Measurements from ENCODE around the gene NEDD4L.

DNA sequence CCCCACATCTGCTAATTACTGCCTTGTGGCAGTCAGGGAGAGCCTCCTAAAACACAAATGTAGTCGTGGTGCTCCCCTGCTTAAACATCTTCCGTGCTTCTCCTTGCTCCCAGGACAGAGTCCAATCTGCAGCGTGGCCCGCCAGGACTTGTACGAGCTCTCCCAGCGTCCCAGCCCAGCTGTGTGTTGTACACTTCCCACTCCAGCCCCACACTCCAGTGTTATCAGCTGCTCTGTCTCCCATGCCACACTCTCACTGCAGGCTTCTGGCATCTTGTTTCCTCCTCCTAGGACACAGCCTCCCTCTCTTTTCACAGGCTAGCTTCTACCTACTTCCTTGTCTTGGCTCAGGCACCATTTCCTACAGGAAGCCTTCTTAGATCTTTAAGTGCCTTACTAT, 385.4 kb downstream of the NEDD4L start:
- TF ChIP-seq, protein P1, sequence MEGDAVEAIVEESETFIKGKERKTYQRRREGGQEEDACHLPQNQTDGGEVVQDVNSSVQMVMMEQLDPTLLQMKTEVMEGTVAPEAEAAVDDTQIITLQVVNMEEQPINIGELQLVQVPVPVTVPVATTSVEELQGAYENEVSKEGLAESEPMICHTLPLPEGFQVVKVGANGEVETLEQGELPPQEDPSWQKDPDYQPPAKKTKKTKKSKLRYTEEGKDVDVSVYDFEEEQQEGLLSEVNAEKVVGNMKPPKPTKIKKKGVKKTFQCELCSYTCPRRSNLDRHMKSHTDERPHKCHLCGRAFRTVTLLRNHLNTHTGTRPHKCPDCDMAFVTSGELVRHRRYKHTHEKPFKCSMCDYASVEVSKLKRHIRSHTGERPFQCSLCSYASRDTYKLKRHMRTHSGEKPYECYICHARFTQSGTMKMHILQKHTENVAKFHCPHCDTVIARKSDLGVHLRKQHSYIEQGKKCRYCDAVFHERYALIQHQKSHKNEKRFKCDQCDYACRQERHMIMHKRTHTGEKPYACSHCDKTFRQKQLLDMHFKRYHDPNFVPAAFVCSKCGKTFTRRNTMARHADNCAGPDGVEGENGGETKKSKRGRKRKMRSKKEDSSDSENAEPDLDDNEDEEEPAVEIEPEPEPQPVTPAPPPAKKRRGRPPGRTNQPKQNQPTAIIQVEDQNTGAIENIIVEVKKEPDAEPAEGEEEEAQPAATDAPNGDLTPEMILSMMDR (IDR thresholded peaks at IDR 0.05): no peak
- TF ChIP-seq POLR2A (IDR thresholded peaks at IDR 0.05): no peak

All from testis (tissue), 2 donors.